LoVo (cell line): ENCODE measurements around the gene EOLA2.
"Not testable (repeated sequence)": the region's sequence is repeated elsewhere in the genome, so short reads cannot be mapped to it uniquely, and the experiment has no call there.

Experiments used
- DNase-seq: peaks from one replicate; pipeline ENCODE4 v3.0.0-alpha.2; 2016; ENCODE audit warnings: low spot score

Gene EOLA2

GRCh38 chrX:149932970-149933369 lies 5.3 kb downstream of the EOLA2 start:
- DNase-seq: not testable (repeated sequence)

GRCh38 chrX:149932150-149932549 lies 6.1 kb downstream of the EOLA2 start:
- not testable (repeated sequence) for DNase-seq

GRCh38 chrX:149931355-149931754 lies 6.9 kb downstream of the EOLA2 start:
- not testable (repeated sequence) for DNase-seq

GRCh38 chrX:149929400-149929799 lies 8.9 kb downstream of the EOLA2 start, which contains the start of gene HSFX4:
Gene HSFX4, plus strand, starts transcription at chrX:149929573. Its CDS starts 72 bp downstream, at chrX:149929645.
- DNase-seq: not testable (repeated sequence)

- not testable (repeated sequence) for DNase-seq
These were observed 9.7 kb downstream of the EOLA2 start for GRCh38 chrX:149928635-149929034.

GRCh38 chrX:149927964-149928258 lies 10.4 kb downstream of the EOLA2 start:
- not testable (repeated sequence) for DNase-seq

- not testable (repeated sequence) for DNase-seq
These were observed 10.9 kb downstream of the EOLA2 start for GRCh38 chrX:149927245-149927963.

- DNase-seq: not testable (repeated sequence)
These were observed 13.9 kb downstream of the EOLA2 start for GRCh38 chrX:149924434-149924833.

GRCh38 chrX:149923836-149924235 lies 14.5 kb downstream of the EOLA2 start:
- not testable (repeated sequence) for DNase-seq

GRCh38 chrX:149916745-149917392 lies 21.4 kb downstream of the EOLA2 start:
- DNase-seq: no peak

GRCh38 chrX:149910178-149910695 lies 28.1 kb downstream of the EOLA2 start:
- DNase-seq: no peak

GRCh38 chrX:149909324-149910177 lies 28.7 kb downstream of the EOLA2 start:
- no peak for DNase-seq

- no peak for DNase-seq
These were observed 29.6 kb downstream of the EOLA2 start for GRCh38 chrX:149908727-149909126.

- no peak for DNase-seq
These were observed 30.0 kb downstream of the EOLA2 start for GRCh38 chrX:149908308-149908707.

- no peak for DNase-seq
These were observed 34.2 kb downstream of the EOLA2 start for GRCh38 chrX:149903889-149904748.

GRCh38 chrX:149898554-149898953 lies 39.7 kb downstream of the EOLA2 start:
- no peak for DNase-seq

GRCh38 chrX:149890828-149891227 lies 47.5 kb downstream of the EOLA2 start:
- not testable (repeated sequence) for DNase-seq
